SU-DHL-6 (cell line): ENCODE measurements around the gene RAI1.

Experiments used
- CTCF ChIP-seq: fragments of 200-600 bp; sonication (generic); IDR thresholded peaks from one replicate; pipeline ENCODE4 v1.5.1; 2017; ENCODE audit warnings: antibody characterized with exemption, mild to moderate bottlenecking, low read length, moderate library complexity; ENCODE audit not compliant: insufficient read depth, poor library complexity, severe bottlenecking
- EZH2phosphoT487 ChIP-seq: fragments of 200-600 bp; sonication (generic), shearing (Covaris generic); conservative IDR thresholded peaks from 2 replicates; pipeline ENCODE4 v1.6.1; 2018; ENCODE audit warnings: mild to moderate bottlenecking, antibody characterized with exemption, low read length, moderate library complexity, mixed read lengths

DNA sequence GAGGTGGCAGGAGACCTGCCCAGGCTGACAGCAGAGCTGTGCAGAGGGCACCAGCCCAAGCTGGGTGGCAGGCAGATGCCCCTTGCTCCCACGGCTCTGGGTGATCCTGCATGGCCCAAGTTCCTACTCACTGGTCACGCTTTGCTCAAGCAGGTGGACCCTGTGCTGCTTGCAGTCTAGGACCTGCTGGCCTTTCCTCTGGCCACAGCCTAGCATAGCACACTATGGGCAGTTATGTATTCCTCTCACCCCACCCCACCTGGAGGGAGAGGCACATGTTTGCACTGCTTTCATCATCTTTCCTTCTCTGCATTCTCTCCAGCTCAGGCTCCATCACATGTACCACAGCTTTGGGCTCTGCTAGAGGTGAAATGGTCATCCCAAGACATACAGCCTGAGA lies 175.1 kb downstream of the RAI1 start:
- TF ChIP-seq CTCF (no peak), EZH2phosphoT487 (no peak)
